ENCODE measurements around the gene SWSAP1.
A peak's percentile ranks its signal among the peaks of the same experiment; 100 is the strongest.
"Not testable (repeated sequence)": the region's sequence is repeated elsewhere in the genome, so short reads cannot be mapped to it uniquely, and the experiment has no call there.

Gene SWSAP1

DNA sequence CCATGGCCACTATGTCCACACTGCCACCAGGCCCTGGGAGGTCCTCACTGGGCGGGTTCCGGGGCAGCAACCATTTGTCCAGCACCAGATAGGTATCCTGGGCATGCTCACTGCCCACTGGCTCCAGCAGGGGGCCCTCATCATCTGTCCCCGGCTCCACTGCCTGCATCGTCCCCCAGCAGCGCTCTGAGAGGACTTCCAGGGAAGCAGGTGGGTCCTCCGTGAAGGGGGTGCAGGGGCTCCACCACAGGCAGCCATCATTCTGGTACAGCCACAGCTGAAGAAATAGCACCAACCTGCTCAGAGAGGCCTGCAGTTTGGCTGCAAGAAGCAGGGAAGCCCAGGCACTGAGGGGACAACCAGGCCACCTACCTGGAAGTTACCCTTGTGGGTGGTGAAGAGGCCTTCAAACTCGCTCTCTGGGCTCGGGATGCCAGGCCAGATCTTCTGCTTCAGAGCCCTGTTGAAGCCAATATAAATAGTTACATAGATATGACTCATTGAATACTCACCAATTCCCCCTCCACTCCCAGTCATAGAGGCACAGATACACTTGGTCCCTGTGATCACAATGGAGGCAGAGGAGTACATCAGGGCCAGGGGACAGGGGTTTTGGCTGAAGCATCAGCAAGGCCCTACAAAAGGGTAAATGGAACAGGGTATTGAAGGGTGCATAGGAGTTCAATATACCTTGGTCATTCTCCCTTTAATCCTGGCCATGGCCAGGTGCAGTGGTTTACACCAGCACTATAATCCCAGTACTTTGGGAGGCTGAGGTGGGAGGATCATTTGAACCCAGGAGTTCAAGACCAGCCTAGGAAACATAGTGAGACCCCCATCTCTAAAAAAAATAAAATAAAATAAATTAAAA is 4.1 kb downstream of the SWSAP1 start:
- DNase-seq (ENCODE audit: low read depth in 3 of 3), result peak in 1 of 3 donors; percentile 12

GRCh38 chr19:11379269-11379845 is 4.9 kb downstream of the SWSAP1 start:
- DNase-seq (ENCODE audit: low read depth in 3 of 3), result not testable (repeated sequence)

DNA sequence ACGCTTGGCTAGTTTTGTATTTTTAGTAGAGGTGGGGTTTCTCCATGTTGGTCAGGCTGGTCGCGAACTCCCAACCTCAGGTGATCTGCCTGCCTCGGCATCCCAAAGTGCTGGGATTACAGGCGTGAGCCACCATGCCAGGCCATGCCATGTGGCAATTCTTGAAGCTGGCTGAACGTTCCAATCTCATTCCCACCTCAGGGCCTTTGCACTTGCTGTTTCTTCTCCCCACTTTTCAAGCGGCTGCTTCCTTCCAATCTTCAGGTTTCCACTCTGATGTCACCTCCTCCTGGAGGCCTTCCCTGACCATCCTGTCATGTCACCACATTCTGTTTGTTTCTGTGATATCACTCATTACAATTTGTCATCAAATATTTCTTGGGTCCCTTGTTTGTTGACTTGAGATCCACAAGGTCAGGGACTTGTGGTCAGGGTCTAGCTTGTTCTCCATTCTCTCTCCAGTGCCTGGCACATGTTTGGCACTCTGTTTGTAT is 5.4 kb downstream of the SWSAP1 start:
- no peak for DNase-seq (ENCODE audit: low read depth in 3 of 3)

- DNase-seq (ENCODE audit: low read depth in 3 of 3), result peak; percentile 89 to 93 (median 92)
These were observed 6.4 kb downstream of the SWSAP1 start for GRCh38 chr19:11380653-11381537.

- DNase-seq (ENCODE audit: low read depth in 3 of 3), result peak in 1 of 3 donors; percentile 46
These were observed 8.6 kb downstream of the SWSAP1 start for GRCh38 chr19:11382898-11383705.

DNA sequence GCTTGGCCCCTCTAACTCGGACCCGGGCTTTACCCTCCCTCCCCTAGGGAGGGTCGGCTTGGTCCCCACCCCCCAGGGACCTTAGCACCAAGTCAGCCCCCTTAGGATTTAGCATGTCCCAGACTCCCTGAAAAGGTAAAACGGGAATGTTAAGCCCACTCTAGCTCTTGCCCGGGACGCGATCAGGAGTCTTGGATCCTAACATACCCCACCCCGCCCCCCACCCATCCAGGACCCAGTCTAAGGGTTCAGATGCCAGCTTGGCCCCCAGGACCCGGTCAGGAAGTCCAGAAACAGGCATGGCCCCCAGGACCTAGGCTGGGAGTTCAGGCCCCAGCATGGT is 9.2 kb downstream of the SWSAP1 start:
- no peak for DNase-seq (ENCODE audit: low read depth in 3 of 3)

DNA sequence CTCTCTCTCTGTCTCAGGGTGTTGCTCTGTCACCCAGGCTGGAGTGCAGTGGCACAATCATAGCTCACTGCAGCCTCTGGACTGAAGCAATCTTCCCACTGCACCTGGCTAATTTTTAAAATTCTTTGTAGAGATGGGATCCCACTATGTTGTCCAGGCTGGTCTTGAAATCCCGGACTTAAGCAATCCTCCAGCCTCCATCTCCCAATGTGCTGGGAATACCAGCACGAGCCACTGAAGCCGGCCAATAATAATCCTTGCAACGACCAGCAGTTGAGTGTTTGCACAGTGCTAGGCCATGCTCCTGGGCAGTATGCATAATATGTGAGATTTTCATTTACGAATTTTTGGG is 10.3 kb downstream of the SWSAP1 start:
- DNase-seq (ENCODE audit: low read depth in 3 of 3), result no peak

- no peak for DNase-seq (ENCODE audit: low read depth in 3 of 3)
These were observed 12.9 kb downstream of the SWSAP1 start for GRCh38 chr19:11387162-11388034.

DNA sequence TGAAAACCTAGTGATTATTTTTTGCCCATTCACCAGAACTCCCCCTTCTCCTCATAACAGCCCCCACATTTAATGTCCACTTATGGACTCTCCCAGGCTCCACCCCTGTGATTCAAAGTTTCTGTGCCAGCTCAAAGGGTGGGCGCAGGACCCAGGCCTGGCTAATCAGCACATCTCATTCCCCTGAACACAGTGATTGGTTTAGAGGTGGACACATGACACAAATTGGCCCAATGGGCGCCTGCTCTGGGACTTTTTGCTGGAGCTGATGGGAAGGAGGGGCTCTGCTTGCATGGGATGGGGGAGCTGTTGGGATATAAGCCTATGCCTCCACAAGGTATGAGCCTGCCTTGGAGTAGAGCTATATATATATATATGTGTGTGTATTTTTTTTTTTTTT is 15.9 kb downstream of the SWSAP1 start:
- DNase-seq (ENCODE audit: low read depth in 3 of 3), result no peak

GRCh38 chr19:11390933-11391680 is 16.6 kb downstream of the SWSAP1 start:
- no peak for DNase-seq (ENCODE audit: low read depth in 3 of 3)

DNA sequence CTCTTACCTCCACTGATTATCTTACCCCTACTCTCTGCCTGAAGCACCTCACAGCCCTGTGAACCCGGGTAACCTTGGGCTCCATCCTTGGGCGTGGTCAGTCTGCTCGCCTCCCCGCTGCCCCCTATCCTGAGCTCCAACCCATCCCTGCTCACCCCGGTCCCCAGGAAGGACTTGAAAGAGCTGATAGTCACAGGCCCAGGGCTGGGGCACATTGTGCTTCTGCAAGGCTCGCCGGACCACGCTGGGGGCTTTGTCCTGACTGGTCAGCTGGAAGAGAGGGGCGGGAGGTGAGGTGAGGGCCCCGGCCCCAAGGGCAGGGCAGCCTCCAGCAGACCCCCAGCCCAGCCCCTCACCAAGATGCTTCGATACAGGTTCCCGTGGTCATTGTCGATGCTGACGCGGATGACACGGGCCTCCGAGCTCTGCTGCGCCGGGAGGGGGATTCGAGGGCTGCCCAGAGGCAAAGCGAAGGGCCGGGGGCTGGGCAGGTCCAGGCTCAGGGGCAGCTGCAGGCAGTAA is 22.7 kb downstream of the SWSAP1 start:
- no peak for DNase-seq (ENCODE audit: low read depth in 3 of 3)

DNA sequence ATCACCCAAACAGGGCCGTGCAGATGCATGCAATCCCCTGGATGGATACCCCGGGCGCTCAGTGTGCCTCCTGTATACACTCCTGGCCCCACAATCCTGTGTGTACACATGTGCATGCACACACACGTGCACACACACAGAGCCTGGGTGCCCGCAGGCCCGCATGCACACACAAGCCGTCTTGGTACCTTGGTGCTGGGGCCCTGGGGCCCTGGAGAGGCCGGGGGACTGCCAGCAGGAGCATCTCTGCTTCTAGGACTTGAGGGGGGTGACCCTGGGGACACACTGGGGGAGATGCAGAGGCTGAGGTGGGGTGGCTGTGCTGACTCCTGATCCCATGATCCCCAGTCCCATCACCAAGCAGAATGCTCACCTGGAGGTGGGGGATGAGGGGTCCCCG is 25.2 kb downstream of the SWSAP1 start:
- no peak for DNase-seq (ENCODE audit: low read depth in 3 of 3)

DNA sequence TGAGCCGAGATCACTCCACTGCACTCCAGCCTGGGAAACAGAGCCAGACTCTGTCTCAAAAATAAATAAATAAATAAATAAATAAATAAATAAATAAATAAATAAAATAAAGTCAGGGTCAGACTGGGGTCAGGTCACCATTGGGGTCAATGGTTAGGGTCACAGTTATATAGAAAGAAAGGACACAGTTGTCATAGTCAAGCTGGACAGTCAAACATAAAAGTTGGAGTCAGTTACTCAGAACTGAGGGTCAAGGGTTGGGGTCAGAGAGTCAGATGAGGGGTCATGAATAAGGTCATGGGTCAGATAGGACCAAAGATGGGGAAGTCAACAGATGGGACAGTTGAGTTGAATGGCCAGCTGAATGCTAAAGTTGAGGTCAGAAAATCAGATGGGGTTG is 26.3 kb downstream of the SWSAP1 start:
- no peak for DNase-seq (ENCODE audit: low read depth in 3 of 3)

DNA sequence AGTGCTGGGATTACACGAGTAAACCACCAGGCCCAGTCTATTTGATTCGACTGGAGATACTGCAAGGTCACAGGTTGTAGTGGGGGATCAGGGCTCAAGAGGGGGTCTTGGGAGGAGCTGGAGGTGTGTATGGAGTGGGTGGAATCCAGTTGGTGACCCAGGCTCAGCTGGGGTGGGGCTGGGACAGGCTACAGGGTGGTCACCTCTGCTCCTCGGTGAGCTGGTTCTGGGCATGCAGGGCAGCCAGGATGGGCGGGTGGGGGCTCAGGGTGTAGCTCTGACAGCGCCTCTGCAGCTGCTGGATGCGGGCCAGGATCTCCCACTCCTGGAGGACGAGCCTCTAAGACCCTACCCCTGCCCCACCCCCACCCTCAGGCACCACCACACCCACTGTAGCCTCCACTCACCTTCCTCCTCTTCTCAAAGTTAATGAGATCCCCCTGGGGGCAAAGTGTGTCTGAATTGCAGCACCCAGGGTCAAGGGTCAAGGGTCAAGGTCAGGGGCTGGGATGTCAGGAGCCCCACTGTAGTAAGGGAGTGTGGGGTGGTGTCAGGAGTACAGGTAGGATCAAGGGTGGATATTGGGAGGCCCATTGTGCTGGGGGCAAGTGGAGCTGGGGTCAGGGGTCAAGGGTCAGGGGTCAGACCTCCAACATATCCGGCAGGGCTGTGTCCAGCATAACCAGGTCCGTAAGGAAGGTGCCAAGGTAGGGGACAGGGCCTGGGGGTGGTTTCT is 27.5 kb downstream of the SWSAP1 start:
- no peak for DNase-seq (ENCODE audit: low read depth in 3 of 3)

DNA sequence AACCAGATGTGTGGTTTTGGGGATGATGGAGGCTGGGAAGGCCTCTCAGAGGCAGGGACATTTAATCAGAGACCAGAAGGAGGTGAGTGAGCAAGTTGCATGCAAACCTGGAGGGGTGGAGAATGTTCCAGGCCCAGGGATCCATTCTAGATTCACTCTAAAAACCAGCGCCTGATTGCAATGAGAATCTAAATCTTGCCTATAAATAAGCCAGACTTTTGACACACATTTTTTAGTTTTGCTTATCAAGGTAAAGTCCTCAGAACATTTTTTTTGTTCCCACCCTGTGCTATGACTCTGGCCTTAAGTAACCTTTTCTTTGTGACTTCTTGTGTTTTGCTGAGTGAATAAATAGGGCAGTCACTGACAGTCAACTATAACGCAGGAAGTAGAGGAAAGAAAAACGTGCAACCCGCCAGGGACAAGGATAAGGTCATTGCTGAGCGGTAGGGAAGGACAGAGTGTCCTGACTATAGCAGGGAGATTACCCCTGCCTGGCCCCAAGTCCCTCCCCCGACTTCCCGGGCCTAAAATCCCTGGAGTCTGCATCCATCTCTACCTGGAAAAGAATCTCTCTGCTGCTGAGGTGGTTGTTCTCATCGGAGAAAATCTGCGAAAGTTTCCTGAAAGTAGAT is 30.2 kb downstream of the SWSAP1 start:
- DNase-seq (ENCODE audit: low read depth in 3 of 3), result no peak

DNA sequence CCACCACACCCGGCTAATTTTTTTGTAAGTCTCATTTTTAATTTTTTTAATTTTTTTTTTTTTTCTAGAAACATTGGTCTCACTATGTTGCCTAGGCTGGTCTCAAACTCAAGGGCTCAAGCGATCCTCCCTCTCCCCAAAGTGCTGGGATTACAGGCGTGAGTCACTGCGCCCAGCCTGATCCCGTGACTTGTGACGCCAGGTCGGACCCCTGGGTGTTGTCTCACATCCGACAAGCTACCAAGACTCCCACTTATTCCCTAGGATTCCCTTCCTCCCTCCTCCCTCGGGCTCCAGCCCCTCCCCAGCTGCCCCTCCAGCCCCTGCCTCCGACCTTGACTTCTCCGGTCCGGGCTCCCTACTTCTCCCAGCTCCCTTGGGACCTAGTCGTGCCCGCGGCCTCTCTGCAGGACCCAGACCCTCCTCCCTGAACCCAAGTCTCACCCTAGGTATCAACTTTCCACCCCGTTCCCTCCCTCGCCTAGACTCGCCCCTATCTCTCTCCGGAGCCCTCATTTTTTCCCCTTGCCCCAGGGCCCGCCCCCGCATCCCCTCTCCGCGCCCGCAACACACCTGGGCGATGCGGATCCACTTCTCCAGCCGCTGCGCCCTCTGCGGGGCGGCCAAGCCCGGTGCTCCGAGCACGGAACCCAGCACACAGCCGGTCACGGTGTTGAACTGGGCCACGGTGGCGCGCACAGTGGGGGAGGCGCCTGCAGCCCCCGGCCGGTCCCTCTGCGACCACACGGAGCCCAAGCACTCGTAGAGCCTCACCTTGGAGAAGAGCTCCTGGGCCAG is 31.6 kb downstream of the SWSAP1 start:
- DNase-seq (ENCODE audit: low read depth in 3 of 3), result no peak

- not testable (repeated sequence) for DNase-seq (ENCODE audit: low read depth in 3 of 3)
These were observed 32.3 kb downstream of the SWSAP1 start for GRCh38 chr19:11406703-11407236.

Measured in stimulated activated CD4-positive, alpha-beta T cell treated with anti-CD3 and anti-CD28 coated beads, TNF-alpha, amount 100 ng/mL, for 48 hours (primary cell).